LNCAP (cell line): ENCODE results near the gene NPM3.

Source experiments
- CTCF ChIP-seq: fragments of 450-650 bp; IDR thresholded peaks from 2 replicates; pipeline ENCODE4 v1.5.1; 2017; ENCODE audit warnings: mild to moderate bottlenecking

The NPM3 gene

GRCh38 chr10:101782811-101783735 lies at the start of gene NPM3:
NPM3 (minus strand) TSS chr10:101783446; CDS start chr10:101783390, 56 bp downstream.
- TF ChIP-seq CTCF = no peak

- no peak for TF ChIP-seq CTCF
Measured at GRCh38 chr10:101832325-101832771, 49.1 kb upstream of the NPM3 start.

- TF ChIP-seq CTCF = no peak
Measured at GRCh38 chr10:101831169-101831811, 48.0 kb upstream of the NPM3 start.

- no peak for TF ChIP-seq CTCF
Measured at GRCh38 chr10:101830322-101831168, 47.3 kb upstream of the NPM3 start.

- TF ChIP-seq CTCF = no peak
Measured at GRCh38 chr10:101829561-101830315, 46.5 kb upstream of the NPM3 start.

GRCh38 chr10:101828766-101829551 lies 45.7 kb upstream of the NPM3 start:
- no peak for TF ChIP-seq CTCF
